H1 (cell line): Measurements from ENCODE around the gene CENPX. TPM values are rescaled to one million over a fixed set of nuclear protein-coding genes. Genes with fewer than 3 reads are reported as not detected.

Experiments
- EP300 ChIP-seq, 2 experiments: IDR thresholded peaks; 1 replicate in 1 of 2; 2 replicates in 1 of 2; pipeline ENCODE4 v1.6.1; 2011 to 2012; ENCODE audit warnings: low read depth in 2 of 2, low read length in 2 of 2, mild to moderate bottlenecking in 2 of 2, borderline replicate concordance in 1 of 2, inconsistent platforms in 1 of 2, moderate library complexity in 1 of 2
- polyA plus RNA-seq, 7 experiments: library from polyadenylated mRNA; depleted of rRNA in 3 of 7; stranded (reverse) in 5 of 7; unstranded in 2 of 7; fragments of >200 nt in 5 of 7; fragments of 200-250 nt in 2 of 7; gene quantifications; 1 replicate in 5 of 7; 2 replicates in 1 of 7; 4 replicates in 1 of 7; pipeline versions ENCODE4 v1.2.1 to v1.2.3, GENCODE V29; 2011 to 2013; ENCODE audit warnings: missing spikeins in 2 of 7, mixed read lengths in 2 of 7
- total RNA-seq: library from RNA; stranded (reverse); fragmentation: NEBNext Ultra II Directional; extraction: Animal tissue kit (Norgen Biotek cat#: 25700); gene quantifications from 2 replicates; pipeline ENCODE4 v1.2.1, GENCODE V29; 2021

CENPX gene
- total and polyA plus RNA-seq, 2 of the 8 experiments (the other 6 are each of a cell fraction or from before 2014, with no cell fraction given): 116 to 122 TPM

DNA sequence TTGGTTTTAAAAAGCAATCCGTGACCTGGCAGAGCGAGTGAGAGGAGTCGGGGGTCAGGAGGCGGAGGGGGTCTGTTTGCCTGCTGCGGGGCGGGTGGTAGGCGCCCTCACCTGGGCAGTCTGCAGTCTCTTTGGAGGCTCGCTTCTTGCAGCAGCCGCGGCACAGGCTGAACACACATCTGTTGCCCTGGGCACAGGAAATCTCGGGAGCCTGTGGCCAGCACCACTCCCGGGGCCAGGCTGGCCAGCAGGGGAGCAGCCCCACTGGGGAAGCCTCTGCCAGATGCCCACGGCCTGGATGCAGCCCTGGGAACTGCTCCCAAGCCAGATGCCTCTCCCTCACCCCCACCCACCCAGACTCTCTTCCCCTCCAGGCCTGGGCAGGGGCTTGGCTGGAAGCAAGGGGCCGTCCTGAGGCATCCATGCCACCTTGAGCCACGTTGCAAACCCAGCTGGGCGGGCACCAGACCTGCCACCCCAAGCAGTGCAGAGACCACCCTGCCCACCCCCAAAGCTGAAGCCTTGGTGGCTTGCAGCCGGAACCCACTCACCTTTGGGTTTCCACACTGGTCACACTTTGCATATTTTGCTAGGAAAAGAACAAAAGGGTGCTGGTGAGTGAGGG is 35.7 kb upstream of the CENPX start (continued):
- no peak for TF ChIP-seq EP300 (IDR thresholded peaks at IDR 0.05; ENCODE audit: borderline replicate concordance in 1 of 2, low read depth in 2 of 2, low read length in 2 of 2)
